ENCODE results near the gene ANTXR2.

Gene ANTXR2

GRCh38 chr4:80112236-80112635 is 39.2 kb upstream of the ANTXR2 start:
- Histone ChIP-seq H3K4me3 (ENCODE audit: low read length) (no peak overlapping the region), H3K9me3 (replicated peaks; ENCODE audit: insufficient read depth, low read length) (no peaks in the 10 kb centered on the region), H3F3A (ENCODE audit: insufficient read depth, low read length) (no peaks in the 10 kb centered on the region), H2AFZ (ENCODE audit: low read length) (no peak overlapping the region), H3K9me2 (replicated peaks; ENCODE audit: insufficient read depth, low read length) (no peaks in the 10 kb centered on the region), H3K27ac (ENCODE audit: low read length) (no peak overlapping the region), H3K79me2 (ENCODE audit: low read length) (no peaks in the 10 kb centered on the region), H3K4me1 (ENCODE audit: low read length) (no peaks in the 10 kb centered on the region), H4K20me1 (ENCODE audit: insufficient read depth, low read length) (no peaks in the 10 kb centered on the region), H3K9ac (ENCODE audit: low read length) (no peak overlapping the region), H3K36me3 (replicated peaks; ENCODE audit: insufficient read depth, low read length) (no peaks in the 10 kb centered on the region), H3K27me3 (replicated peaks; ENCODE audit: insufficient read depth, low read length) (no peaks in the 10 kb centered on the region), H3K4me2 (ENCODE audit: low read depth, low read length) (no peak overlapping the region)
- no peak for DNase-seq
- TF ChIP-seq, protein P1, sequence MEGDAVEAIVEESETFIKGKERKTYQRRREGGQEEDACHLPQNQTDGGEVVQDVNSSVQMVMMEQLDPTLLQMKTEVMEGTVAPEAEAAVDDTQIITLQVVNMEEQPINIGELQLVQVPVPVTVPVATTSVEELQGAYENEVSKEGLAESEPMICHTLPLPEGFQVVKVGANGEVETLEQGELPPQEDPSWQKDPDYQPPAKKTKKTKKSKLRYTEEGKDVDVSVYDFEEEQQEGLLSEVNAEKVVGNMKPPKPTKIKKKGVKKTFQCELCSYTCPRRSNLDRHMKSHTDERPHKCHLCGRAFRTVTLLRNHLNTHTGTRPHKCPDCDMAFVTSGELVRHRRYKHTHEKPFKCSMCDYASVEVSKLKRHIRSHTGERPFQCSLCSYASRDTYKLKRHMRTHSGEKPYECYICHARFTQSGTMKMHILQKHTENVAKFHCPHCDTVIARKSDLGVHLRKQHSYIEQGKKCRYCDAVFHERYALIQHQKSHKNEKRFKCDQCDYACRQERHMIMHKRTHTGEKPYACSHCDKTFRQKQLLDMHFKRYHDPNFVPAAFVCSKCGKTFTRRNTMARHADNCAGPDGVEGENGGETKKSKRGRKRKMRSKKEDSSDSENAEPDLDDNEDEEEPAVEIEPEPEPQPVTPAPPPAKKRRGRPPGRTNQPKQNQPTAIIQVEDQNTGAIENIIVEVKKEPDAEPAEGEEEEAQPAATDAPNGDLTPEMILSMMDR (IDR thresholded peaks at IDR 0.05; ENCODE audit: low read length), result no peak
- TF ChIP-seq EZH2 (optimal IDR thresholded peaks at IDR 0.05; ENCODE audit: low read depth, low read length) (no peak), EZH2phosphoT487 (IDR thresholded peaks at IDR 0.05; ENCODE audit: low read length) (no peak)

DNA sequence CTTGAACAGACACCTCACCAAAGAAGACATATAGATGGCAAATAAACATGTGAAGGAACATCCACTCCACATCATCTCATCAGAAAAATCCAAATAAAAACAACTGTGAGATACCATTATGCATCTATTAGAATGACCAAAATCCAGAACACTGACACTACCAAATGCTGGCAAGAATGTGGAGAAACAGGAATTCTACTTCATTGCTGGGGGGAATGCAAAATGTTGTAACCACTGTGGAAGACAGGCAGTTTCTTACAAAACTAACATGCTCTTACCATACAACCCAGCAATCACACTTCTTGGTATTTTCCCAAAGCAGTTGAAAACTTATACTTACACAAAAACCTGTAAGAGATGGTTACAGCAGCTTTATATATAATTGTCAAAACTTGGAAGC is 38.2 kb upstream of the ANTXR2 start:
- no peaks in the 10 kb centered on the region for H3K4me1 ChIP-seq (ENCODE audit: low read length)
- H3K4me2 ChIP-seq (ENCODE audit: low read depth, low read length), result no peak overlapping the region
- no peak overlapping the region for H2AFZ ChIP-seq (ENCODE audit: low read length)
- H4K20me1 ChIP-seq (ENCODE audit: insufficient read depth, low read length), result no peaks in the 10 kb centered on the region
- no peaks in the 10 kb centered on the region for H3K9me3 ChIP-seq (replicated peaks; ENCODE audit: insufficient read depth, low read length)
- no peaks in the 10 kb centered on the region for H3F3A ChIP-seq (ENCODE audit: insufficient read depth, low read length)
- TF ChIP-seq, protein P1 (IDR thresholded peaks at IDR 0.05; ENCODE audit: low read length), result no peak
- TF ChIP-seq EZH2phosphoT487 (IDR thresholded peaks at IDR 0.05; ENCODE audit: low read length) (no peak), EZH2 (optimal IDR thresholded peaks at IDR 0.05; ENCODE audit: low read depth, low read length) (no peak)
- H3K9me2 ChIP-seq (replicated peaks; ENCODE audit: insufficient read depth, low read length), result no peaks in the 10 kb centered on the region
- no peak overlapping the region for H3K27ac ChIP-seq (ENCODE audit: low read length)
- H3K27me3 ChIP-seq (replicated peaks; ENCODE audit: insufficient read depth, low read length), result no peaks in the 10 kb centered on the region
- DNase-seq, result no peak
- no peaks in the 10 kb centered on the region for H3K36me3 ChIP-seq (replicated peaks; ENCODE audit: insufficient read depth, low read length)
- no peaks in the 10 kb centered on the region for H3K79me2 ChIP-seq (ENCODE audit: low read length)
- H3K9ac ChIP-seq (ENCODE audit: low read length), result no peak overlapping the region
- H3K4me3 ChIP-seq (ENCODE audit: low read length), result no peak overlapping the region

DNA sequence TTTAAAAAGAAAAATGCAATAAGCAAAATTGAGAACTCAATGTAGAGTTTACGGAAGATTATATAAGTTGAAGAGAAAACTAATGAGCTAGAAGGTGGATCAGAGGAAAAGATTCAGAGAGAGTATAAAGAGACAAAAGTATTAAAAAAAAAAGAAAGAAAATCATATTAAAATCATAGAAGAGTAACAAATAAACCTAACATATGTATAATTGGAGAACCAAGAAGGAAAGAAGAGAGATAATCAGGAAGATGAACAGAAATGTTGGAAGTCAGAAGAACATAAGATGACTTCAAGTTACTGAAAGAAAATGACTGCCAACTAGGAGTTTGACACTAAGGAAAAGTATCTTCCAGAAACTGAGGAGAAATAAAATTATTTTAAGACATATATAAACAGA is 34.3 kb upstream of the ANTXR2 start:
- Histone ChIP-seq H3K4me1 (ENCODE audit: low read length) (no peaks in the 10 kb centered on the region), H4K20me1 (ENCODE audit: insufficient read depth, low read length) (no peaks in the 10 kb centered on the region), H3K9me3 (replicated peaks; ENCODE audit: insufficient read depth, low read length) (no peaks in the 10 kb centered on the region), H3K27me3 (replicated peaks; ENCODE audit: insufficient read depth, low read length) (no peaks in the 10 kb centered on the region), H3K4me2 (ENCODE audit: low read depth, low read length) (no peak overlapping the region), H3K36me3 (replicated peaks; ENCODE audit: insufficient read depth, low read length) (no peaks in the 10 kb centered on the region), H3K9me2 (replicated peaks; ENCODE audit: insufficient read depth, low read length) (no peaks in the 10 kb centered on the region), H3F3A (ENCODE audit: insufficient read depth, low read length) (no peaks in the 10 kb centered on the region), H3K4me3 (ENCODE audit: low read length) (no peak overlapping the region), H2AFZ (ENCODE audit: low read length) (no peak overlapping the region), H3K27ac (ENCODE audit: low read length) (no peak overlapping the region), H3K9ac (ENCODE audit: low read length) (no peak overlapping the region), H3K79me2 (ENCODE audit: low read length) (no peaks in the 10 kb centered on the region)
- DNase-seq, result no peak
- TF ChIP-seq EZH2 (optimal IDR thresholded peaks at IDR 0.05; ENCODE audit: low read depth, low read length) (no peak), EZH2phosphoT487 (IDR thresholded peaks at IDR 0.05; ENCODE audit: low read length) (no peak)
- TF ChIP-seq, protein P1 (IDR thresholded peaks at IDR 0.05; ENCODE audit: low read length), result no peak

Data from MM.1S (cell line).